Peyer's patch (tissue), 4 donors: ENCODE data around the gene SMARCD3. TPM values are rescaled to one million over a fixed set of nuclear protein-coding genes. Genes with fewer than 3 reads are reported as not detected.

Experiments used
- DNase-seq, 3 donors: peaks; one replicate each; pipeline ENCODE4 v3.0.0-alpha.2; 2017 to 2019
- H3K27ac ChIP-seq, 4 donors: fragments of 200-600 bp; sonication (generic); one replicate each; pipeline ENCODE4 v1.5.1; 2016 to 2019
- H3K27me3 ChIP-seq, 2 donors: fragments of 200-600 bp; sonication (generic); one replicate each; pipeline ENCODE4 v1.5.1; 2019
- H3K36me3 ChIP-seq, 3 donors: fragments of 200-600 bp; sonication (generic); one replicate each; pipeline ENCODE4 v1.5.1; 2016 to 2019
- H3K4me1 ChIP-seq, 4 donors: fragments of 200-600 bp; sonication (generic); one replicate each; pipeline ENCODE4 v1.5.1; 2016 to 2019
- H3K4me3 ChIP-seq, 4 donors: fragments of 200-600 bp; sonication (generic); 1 replicate in 3 of 4; 2 replicates in 1 of 4; pipeline ENCODE4 v1.5.1; 2016 to 2019; ENCODE audit warnings: mild to moderate bottlenecking in 1 of 4
- H3K9me3 ChIP-seq, 4 donors: fragments of 200-600 bp; sonication (generic); one replicate each; pipeline ENCODE4 v1.5.1; 2016 to 2019; ENCODE audit warnings: mild to moderate bottlenecking in 1 of 4
- POLR2A ChIP-seq, 2 donors: fragments of 450-650 bp; IDR thresholded peaks; one replicate each; pipeline ENCODE4 v1.5.1; 2017; ENCODE audit warnings: antibody characterized with exemption in 2 of 2, mild to moderate bottlenecking in 2 of 2, moderate library complexity in 2 of 2
- total RNA-seq, 4 donors: library from RNA; depleted of rRNA; stranded (reverse); fragments of >200 nt; gene quantifications; one replicate each; pipeline ENCODE4 v1.1.0, GENCODE V29; 2016
- TF ChIP-seq, protein P1 (sequence below), 6 experiments: fragments of 450-650 bp in 4 of 6; fragments of 200-600 bp in 2 of 6; sonication (generic) in 1 of 6; IDR thresholded peaks; one replicate each; pipeline ENCODE4 v1.5.1; 2017 to 2019; ENCODE audit warnings: antibody characterized with exemption in 6 of 6, mild to moderate bottlenecking in 3 of 6, moderate library complexity in 1 of 6

Gene SMARCD3
- total RNA-seq, 4 donors from 2014 or later, result 1.2 to 61.1 (median 18.3) TPM

DNA sequence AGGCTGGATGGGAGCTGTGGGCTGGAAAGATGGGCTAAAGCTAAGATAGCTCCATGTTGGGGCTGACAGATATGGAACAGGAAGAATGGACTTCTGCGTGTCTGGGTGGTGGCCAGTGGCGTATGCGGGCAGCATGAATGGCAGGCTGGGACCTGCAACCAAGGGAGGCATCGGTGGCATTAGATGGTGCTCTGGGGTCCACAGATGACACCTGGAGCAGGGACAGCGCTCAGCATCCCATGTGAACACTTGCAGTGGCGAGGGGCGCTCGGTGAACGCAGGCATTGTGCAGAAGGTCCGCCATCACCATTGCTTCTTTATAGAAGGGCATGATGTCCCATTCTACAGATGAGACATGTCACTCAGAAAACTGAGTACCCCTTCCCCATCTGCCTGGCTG lies 21.0 kb upstream of the SMARCD3 start:
- no peak for TF ChIP-seq POLR2A (IDR thresholded peaks at IDR 0.05)
- TF ChIP-seq, protein P1, sequence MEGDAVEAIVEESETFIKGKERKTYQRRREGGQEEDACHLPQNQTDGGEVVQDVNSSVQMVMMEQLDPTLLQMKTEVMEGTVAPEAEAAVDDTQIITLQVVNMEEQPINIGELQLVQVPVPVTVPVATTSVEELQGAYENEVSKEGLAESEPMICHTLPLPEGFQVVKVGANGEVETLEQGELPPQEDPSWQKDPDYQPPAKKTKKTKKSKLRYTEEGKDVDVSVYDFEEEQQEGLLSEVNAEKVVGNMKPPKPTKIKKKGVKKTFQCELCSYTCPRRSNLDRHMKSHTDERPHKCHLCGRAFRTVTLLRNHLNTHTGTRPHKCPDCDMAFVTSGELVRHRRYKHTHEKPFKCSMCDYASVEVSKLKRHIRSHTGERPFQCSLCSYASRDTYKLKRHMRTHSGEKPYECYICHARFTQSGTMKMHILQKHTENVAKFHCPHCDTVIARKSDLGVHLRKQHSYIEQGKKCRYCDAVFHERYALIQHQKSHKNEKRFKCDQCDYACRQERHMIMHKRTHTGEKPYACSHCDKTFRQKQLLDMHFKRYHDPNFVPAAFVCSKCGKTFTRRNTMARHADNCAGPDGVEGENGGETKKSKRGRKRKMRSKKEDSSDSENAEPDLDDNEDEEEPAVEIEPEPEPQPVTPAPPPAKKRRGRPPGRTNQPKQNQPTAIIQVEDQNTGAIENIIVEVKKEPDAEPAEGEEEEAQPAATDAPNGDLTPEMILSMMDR (IDR thresholded peaks at IDR 0.05), result no peak
- Histone ChIP-seq H3K9me3 (no peaks in the 10 kb centered on the region), H3K4me3 (no peak overlapping the region), H3K27ac (no peak overlapping the region), H3K27me3 (no peaks in the 10 kb centered on the region), H3K36me3 (no peaks in the 10 kb centered on the region), H3K4me1 (no peaks in the 10 kb centered on the region)
- DNase-seq, result no peak

DNA sequence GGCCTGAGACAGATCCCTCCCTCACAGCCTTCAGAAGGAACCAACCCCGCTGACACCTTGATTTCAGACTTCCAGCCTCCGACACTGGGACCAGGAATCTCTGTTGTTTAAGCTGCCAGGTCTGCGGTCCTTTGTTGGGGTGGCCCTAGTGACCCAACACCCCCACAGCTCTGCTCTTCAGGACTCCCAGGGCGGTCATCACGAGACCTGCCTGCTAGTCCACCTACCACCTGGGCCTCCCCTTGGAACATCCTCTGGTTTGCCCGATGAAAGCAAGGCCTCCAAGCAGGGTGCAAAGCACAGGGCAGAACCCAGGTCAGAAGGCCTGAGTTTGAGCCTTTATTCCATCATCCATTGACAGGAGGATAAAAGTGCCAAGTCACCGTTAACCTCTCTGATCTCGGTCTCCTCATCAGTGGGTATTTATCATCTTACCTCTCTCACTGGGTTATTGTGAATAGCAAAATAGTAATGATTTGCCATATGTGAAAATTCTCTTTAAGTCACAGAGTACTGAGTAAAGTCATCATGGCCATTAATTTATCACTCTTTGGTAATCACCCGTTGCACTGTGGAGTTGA lies 16.9 kb upstream of the SMARCD3 start:
- no peak for DNase-seq
- no peak for TF ChIP-seq POLR2A (IDR thresholded peaks at IDR 0.05)
- TF ChIP-seq, protein P1 (IDR thresholded peaks at IDR 0.05), result no peak

DNA sequence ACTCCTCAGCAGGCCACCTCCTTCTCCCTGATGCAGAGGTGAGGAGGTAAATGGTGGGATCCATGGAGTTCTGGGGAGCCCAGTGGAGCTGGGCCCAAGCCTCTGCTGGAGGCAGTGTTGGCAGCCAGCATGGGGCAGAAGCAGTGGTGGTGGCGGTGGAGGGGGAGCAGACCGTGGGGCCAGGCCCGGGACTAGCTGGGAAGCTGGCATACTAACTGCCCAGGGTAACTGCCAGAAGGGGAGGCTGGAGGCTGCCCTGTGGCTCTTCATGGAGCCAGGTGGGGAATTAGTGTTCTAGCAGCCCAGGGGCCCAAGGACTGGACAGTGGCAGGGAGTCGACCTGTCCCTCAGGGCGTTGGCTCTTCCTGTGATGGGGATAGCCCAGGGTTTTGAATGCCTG lies 16.1 kb upstream of the SMARCD3 start:
- DNase-seq, result no peak
- no peaks in the 10 kb centered on the region for H3K9me3 ChIP-seq
- H3K36me3 ChIP-seq, result no peaks in the 10 kb centered on the region
- H3K4me3 ChIP-seq, result no peak overlapping the region
- H3K4me1 ChIP-seq, result no peaks in the 10 kb centered on the region
- TF ChIP-seq, protein P1 (IDR thresholded peaks at IDR 0.05), result no peak
- no peak for TF ChIP-seq POLR2A (IDR thresholded peaks at IDR 0.05)
- no peaks in the 10 kb centered on the region for H3K27me3 ChIP-seq
- H3K27ac ChIP-seq, result no peak overlapping the region

More for the DNA sequence above, 16.9 kb upstream of the SMARCD3 start:
- Histone ChIP-seq H3K27me3 (no peaks in the 10 kb centered on the region), H3K36me3 (no peaks in the 10 kb centered on the region), H3K9me3 (no peaks in the 10 kb centered on the region), H3K4me1 (no peaks in the 10 kb centered on the region), H3K27ac (no peak overlapping the region), H3K4me3 (no peak overlapping the region)

DNA sequence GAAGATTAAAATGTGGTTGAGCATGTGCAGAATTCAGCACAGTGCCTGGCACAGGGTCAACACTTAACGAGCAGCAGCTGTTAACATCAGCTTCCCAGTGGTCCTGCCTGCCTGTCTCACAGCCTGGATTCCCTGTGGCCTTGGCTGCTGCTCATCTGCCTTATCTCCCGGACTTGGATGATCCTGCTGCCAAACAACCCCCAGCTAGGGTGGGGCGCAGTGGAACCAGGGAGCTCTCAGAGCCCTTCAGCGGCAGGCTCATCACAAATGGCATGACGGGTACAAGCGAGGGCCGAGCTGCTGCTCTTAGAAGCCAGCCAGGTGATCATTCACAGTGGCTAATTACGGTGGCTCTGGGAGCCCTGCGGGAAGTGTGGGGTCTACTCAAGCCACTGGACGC lies 13.0 kb upstream of the SMARCD3 start:
- no peaks in the 10 kb centered on the region for H3K4me1 ChIP-seq
- no peaks in the 10 kb centered on the region for H3K36me3 ChIP-seq
- TF ChIP-seq, protein P1 (IDR thresholded peaks at IDR 0.05), result no peak
- no peak for TF ChIP-seq POLR2A (IDR thresholded peaks at IDR 0.05)
- no peak overlapping the region for H3K4me3 ChIP-seq
- H3K9me3 ChIP-seq, result no peaks in the 10 kb centered on the region
- DNase-seq, result no peak
- no peak overlapping the region for H3K27ac ChIP-seq
- no peaks in the 10 kb centered on the region for H3K27me3 ChIP-seq

DNA sequence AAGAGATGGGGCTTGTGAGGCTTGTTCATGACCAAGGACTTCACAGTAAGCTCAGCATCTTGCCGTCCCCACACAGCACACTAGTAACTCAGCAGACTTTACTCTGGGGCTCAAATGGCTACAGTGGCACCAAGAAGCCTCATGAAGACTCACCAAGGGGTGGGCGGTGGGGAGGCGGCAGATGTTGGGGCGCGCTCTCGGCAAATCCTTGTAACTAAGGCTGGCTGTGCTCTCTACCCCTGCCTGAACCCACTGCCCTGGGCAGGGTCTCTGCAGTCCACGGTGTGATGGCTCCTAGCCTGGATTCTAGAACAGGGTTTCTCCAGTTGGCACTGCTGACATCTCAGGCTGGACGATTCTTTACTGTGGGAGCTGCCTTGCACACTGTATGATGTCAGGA lies 12.4 kb upstream of the SMARCD3 start:
- Histone ChIP-seq H3K9me3 (no peaks in the 10 kb centered on the region), H3K36me3 (no peaks in the 10 kb centered on the region), H3K4me3 (no peak overlapping the region), H3K4me1 (no peaks in the 10 kb centered on the region), H3K27ac (no peak overlapping the region), H3K27me3 (no peaks in the 10 kb centered on the region)
- no peak for TF ChIP-seq POLR2A (IDR thresholded peaks at IDR 0.05)
- TF ChIP-seq, protein P1 (IDR thresholded peaks at IDR 0.05), result no peak
- no peak for DNase-seq

DNA sequence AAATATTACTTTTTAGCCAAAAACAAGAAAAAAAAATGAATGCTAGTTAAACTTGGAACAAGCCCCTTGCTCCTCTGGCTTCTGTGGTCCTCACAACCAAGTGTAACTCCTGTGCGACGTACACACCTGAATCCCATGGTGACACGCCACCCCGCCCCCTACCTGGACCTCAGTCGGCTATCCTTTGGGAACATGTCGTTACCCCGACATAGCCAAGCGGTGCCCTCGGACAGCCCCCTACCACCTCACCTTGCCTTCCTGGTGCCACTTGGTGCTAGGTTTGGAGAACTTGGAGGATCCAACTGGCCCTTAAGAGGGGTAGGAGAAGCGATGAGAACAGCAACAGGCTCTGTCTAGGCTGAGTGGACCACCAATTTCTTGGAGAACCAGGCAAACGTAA lies 12.0 kb upstream of the SMARCD3 start:
- no peak for TF ChIP-seq POLR2A (IDR thresholded peaks at IDR 0.05)
- TF ChIP-seq, protein P1 (IDR thresholded peaks at IDR 0.05), result no peak
- Histone ChIP-seq H3K4me3 (no peak overlapping the region), H3K27me3 (no peaks in the 10 kb centered on the region), H3K36me3 (no peaks in the 10 kb centered on the region), H3K27ac (no peak overlapping the region), H3K4me1 (no peaks in the 10 kb centered on the region), H3K9me3 (no peaks in the 10 kb centered on the region)
- DNase-seq, result no peak
